NT2/D1 (cell line): ENCODE results near the gene DMWD.

Experiments
- SUZ12 ChIP-seq: IDR thresholded peaks from 2 replicates; pipeline ENCODE4 v1.6.1; 2011; ENCODE audit not compliant: insufficient read length, insufficient read depth; ENCODE audit errors: extremely low read depth
- YY1 ChIP-seq: IDR thresholded peaks from 2 replicates; pipeline ENCODE4 v1.6.1; 2011; ENCODE audit not compliant: insufficient read length, insufficient read depth
- ZNF274 ChIP-seq: IDR thresholded peaks from 2 replicates; pipeline ENCODE4 v1.6.1; 2011; ENCODE audit warnings: mild to moderate bottlenecking, low read depth, low read length

GRCh38 chr19:45769821-45770191 is 22.8 kb downstream of the DMWD start:
- TF ChIP-seq YY1 (no peak), ZNF274 (no peak), SUZ12 (no peak)
